ENCODE data around the gene MED12L.
"Not testable (repeated sequence)": the region's sequence is repeated elsewhere in the genome, so short reads cannot be mapped to it uniquely, and the experiment has no call there.

MED12L gene

DNA sequence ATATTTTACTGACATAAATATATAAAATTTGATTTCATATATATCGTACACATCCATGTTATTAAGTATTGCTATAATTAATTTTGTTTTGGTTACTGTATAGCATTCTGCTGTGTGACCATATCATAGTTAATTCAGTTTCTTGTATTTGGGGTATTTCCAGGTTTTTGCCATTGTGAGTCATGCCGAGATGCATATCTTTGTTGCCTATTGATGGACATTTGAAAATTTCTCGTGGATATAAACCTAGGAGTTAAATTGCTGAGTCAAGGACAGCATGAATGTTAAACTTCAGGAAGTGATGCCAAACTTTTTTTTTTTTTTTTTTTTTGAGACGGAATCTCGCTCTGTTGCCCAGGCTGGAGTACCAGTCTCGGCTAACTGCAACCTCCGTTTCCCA is 151.3 kb downstream of the MED12L start:
- no peak for DNase-seq (ENCODE audit: low read depth)

- not testable (repeated sequence) for DNase-seq (ENCODE audit: low read depth)
These were observed 156.5 kb downstream of the MED12L start for GRCh38 chr3:151242006-151242405.

DNA sequence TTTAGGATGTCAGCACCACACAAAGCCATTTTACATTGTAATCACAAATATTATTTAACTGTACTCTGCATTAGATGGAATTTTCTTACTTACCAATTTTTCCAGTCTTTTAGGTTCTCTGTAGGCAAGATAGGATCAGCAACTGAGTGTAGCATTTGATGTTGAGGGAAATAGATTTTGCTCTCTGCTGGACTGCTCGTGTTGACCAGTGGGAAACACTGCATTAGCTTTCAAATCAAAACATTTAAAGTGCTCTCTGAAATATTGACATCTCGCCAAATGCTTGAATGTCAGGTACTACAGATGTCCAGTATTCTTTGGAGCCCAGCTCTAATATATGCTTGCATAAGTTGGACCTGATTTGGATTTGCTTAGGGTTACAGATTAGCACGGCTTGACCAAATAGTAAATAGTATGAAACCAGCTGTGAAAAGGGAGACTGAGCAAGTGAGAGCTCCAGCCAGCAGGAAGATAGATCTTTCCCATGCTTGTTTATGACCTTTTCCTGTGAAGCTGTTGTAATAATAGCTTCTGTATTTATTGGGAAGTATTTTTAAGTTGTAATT is 163.4 kb downstream of the MED12L start:
- DNase-seq (ENCODE audit: low read depth): no peak

- DNase-seq (ENCODE audit: low read depth): no peak
These were observed 171.3 kb downstream of the MED12L start for GRCh38 chr3:151256749-151257148.

GRCh38 chr3:151259664-151260063 is 174.2 kb downstream of the MED12L start:
- DNase-seq (ENCODE audit: low read depth): no peak

- no peak for DNase-seq (ENCODE audit: low read depth)
These were observed 177.5 kb downstream of the MED12L start for GRCh38 chr3:151262871-151263525.

- no peak for DNase-seq (ENCODE audit: low read depth)
These were observed 179.1 kb downstream of the MED12L start for GRCh38 chr3:151264605-151265004.

DNA sequence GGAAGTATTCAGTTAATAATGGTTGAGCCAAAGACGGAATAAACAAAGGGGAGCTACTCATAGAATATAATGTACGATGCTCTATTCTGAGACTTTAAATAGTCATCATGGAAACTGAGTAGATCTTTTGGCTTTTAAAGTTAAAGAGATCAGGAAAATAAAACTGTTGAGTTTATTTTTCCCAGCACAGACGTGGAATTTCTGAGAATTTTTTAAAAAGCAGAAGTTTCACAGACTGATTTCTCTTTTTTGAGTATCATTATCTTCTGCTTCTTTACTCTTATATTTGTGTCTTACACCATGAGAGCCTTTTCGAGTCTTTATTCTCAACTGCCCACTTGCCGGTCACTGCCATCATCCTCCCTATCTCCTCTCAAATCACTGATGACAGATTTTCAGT is 179.7 kb downstream of the MED12L start:
- no peak for DNase-seq (ENCODE audit: low read depth)

GRCh38 chr3:151265866-151266265 is 180.4 kb downstream of the MED12L start:
- no peak for DNase-seq (ENCODE audit: low read depth)

DNA sequence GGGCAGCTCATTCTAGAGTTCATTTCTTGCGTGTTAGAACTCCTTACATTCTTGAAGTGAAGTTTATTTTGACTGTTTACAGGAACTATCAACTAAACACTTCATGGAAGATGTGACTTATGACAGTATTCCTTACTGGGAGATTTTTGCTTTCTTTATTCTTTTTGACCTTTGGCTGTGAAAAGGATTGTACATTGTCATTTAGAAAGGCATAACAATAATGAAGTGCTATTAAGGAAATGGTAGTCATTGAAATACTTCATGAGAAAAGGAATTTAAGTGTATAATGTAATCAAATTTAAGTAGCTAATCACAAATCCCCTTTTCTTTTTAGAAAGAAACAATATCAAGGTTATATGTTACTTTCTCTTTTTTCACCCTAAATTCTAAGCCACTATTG is 181.6 kb downstream of the MED12L start:
- no peak for DNase-seq (ENCODE audit: low read depth)

DNA sequence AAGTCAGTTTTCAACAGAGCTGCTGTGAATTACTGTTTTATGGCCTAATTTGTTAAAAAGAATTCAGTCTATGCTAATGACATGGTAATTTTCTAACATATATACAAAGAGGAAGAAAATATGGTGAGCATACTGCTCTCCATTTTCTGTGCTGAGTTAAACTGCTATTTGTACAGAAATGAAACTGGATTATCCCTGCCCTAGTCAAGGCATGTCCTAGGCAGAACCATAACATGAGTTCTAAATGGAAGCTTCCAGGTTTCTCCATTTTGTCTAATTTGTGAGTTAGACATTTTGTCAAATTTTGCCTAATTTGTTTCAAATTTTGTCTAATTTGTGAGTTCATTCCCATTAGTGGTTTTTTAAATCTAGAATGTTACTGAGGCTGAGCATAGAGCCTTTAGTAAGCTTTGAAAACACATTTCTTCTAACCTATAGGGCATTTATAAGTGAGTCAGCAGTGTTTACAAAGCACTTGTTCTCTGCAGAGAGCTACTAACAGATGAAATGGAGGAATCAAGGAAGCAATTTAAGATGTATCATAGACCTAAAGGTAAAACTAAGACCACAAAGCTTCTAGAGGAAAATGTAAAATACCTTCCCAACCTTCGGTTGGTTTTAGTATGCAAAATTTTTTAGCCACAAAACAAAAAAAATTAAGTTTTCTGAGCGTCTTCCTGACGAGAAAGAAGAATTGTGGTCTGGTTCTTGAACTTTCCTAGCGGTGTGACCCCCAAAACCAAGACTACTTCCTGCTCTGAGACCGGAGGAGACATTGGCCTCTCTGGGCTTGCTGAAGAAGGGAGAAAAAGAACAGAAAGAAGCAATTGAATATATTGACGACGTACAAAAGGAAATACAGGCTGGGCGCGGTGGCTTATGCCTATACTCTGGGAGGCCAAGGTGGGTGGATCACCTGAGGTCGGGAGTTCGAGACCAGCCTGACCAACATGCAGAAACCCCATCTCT is 183.1 kb downstream of the MED12L start:
- no peak for DNase-seq (ENCODE audit: low read depth)

- no peak for DNase-seq (ENCODE audit: low read depth)
These were observed 184.2 kb downstream of the MED12L start for GRCh38 chr3:151269631-151270030.

GRCh38 chr3:151275091-151275490 is 189.6 kb downstream of the MED12L start:
- DNase-seq (ENCODE audit: low read depth): no peak

GRCh38 chr3:151276038-151276686 is 190.7 kb downstream of the MED12L start:
- no peak for DNase-seq (ENCODE audit: low read depth)

- no peak for DNase-seq (ENCODE audit: low read depth)
These were observed 191.2 kb downstream of the MED12L start for GRCh38 chr3:151276687-151277042.

DNA sequence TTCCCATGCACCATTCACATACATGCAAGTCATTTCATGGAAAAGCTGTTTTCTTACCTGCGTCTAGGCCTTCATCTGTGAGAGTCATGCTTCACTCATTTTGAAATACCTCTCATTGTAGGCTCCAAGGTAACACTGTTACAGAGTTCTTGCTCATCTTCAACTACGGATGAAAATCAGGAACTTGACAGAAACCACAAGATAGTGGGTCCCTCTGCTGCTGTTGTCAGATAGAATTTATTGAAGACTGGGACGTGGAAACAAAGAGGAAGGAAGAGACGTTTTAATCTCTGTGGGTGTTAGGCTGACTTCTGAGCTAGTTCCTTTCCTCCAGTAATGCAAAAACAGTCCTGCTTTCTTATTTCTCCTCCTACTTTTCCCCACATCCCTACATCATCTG is 192.8 kb downstream of the MED12L start, which contains the start of gene P2RY14:
TSS of gene P2RY14 (minus strand) at position 313 of the 400 bp plus-strand sequence. CDS start 64,226 bp downstream, outside the sequence.
- no peak for DNase-seq (ENCODE audit: low read depth)

GRCh38 chr3:151281671-151282324 is 196.3 kb downstream of the MED12L start:
- no peak for DNase-seq (ENCODE audit: low read depth)

GRCh38 chr3:151282921-151283320 is 197.5 kb downstream of the MED12L start:
- DNase-seq (ENCODE audit: low read depth): no peak

- DNase-seq (ENCODE audit: low read depth): no peak
These were observed 197.9 kb downstream of the MED12L start for GRCh38 chr3:151283387-151283786.

- no peak for DNase-seq (ENCODE audit: low read depth)
These were observed 198.5 kb downstream of the MED12L start for GRCh38 chr3:151283907-151284461.

GRCh38 chr3:151285940-151286339 is 200.5 kb downstream of the MED12L start:
- no peak for DNase-seq (ENCODE audit: low read depth)

DNA sequence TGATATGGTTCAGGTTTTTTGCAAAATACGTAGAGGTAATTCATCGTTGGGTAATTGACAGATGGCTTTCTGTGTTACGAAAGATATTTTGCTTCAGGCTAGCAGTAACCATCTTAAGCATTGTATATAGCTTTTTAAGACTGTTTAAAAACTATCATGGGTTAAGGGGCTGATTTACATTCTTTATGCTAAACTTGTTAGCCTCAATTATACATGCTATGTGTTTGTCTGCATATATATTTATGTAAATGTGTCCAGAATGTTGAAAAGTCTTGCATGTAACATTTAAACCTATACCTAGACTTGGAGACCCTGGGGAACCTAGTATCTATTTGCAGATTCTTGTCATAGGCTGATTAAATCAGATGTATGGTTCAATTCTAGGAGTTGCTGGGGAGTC is 204.0 kb downstream of the MED12L start:
- DNase-seq (ENCODE audit: low read depth): no peak

Data from activated T-helper 1 cell treated with Interleukin-2 at 50 U/mL for 16 hours (primary cell).